ENCODE data around the gene STARD3.

- TF ChIP-seq CTCF (IDR thresholded peaks at IDR 0.05) (no peak), POLR2A (IDR thresholded peaks at IDR 0.05) (no peak)
Measured at GRCh38 chr17:39624313-39624712, 12.6 kb upstream of the STARD3 start.
